Mesendoderm (in vitro differentiated cells): Measurements from ENCODE around the gene RYR2.
A peak's percentile ranks its signal among the peaks of the same experiment; 100 is the strongest.
"Not testable (repeated sequence)": the region's sequence is repeated elsewhere in the genome, so short reads cannot be mapped to it uniquely, and the experiment has no call there.

Experiments
- DNase-seq: peaks from one replicate; pipeline ENCODE4 v3.0.0; 2013
- H2AK5ac ChIP-seq: 2 replicates; pipeline ENCODE4 v1.6.1; 2013; ENCODE audit warnings: low read length, inconsistent platforms
- H2BK120ac ChIP-seq: 2 replicates; pipeline ENCODE4 v1.6.1; 2013; ENCODE audit warnings: low read depth, mild to moderate bottlenecking, low read length, moderate library complexity, mixed read lengths
- H2BK15ac ChIP-seq: replicated peaks from 2 replicates; pipeline ENCODE4 v1.6.1; 2013; ENCODE audit warnings: low read depth, mild to moderate bottlenecking, moderate library complexity
- H2BK5ac ChIP-seq: 2 replicates; pipeline ENCODE4 v1.6.1; 2013; ENCODE audit warnings: low read length, inconsistent platforms
- H3K18ac ChIP-seq: 2 replicates; pipeline ENCODE4 v1.6.1; 2013; ENCODE audit warnings: mild to moderate bottlenecking, low read length, mixed read lengths
- H3K23ac ChIP-seq: one replicate; pipeline ENCODE4 v1.6.1; 2013; ENCODE audit warnings: low read length
- H3K27ac ChIP-seq: 2 replicates; pipeline ENCODE4 v1.5.1; 2013; ENCODE audit warnings: low read depth, mild to moderate bottlenecking, inconsistent platforms, low read length, moderate library complexity
- H3K27me3 ChIP-seq: 2 replicates; pipeline ENCODE4 v1.6.1; 2013; ENCODE audit warnings: low read length, control low read depth, mild to moderate bottlenecking, inconsistent platforms; ENCODE audit not compliant: insufficient read depth, poor library complexity
- H3K36me3 ChIP-seq: 2 replicates; pipeline ENCODE4 v1.6.1; 2013; ENCODE audit warnings: low read length, inconsistent platforms; ENCODE audit not compliant: control insufficient read depth, insufficient read depth
- H3K4ac ChIP-seq: one replicate; pipeline ENCODE4 v1.6.1; 2013; ENCODE audit warnings: low read depth, mild to moderate bottlenecking, low read length, moderate library complexity
- H3K4me1 ChIP-seq: 2 replicates; pipeline ENCODE4 v1.6.1; 2013; ENCODE audit warnings: low read depth, low read length, inconsistent platforms; ENCODE audit not compliant: control insufficient read depth
- H3K4me2 ChIP-seq: 2 replicates; pipeline ENCODE4 v1.6.1; 2013; ENCODE audit warnings: low read length
- H3K4me3 ChIP-seq: 2 replicates; pipeline ENCODE4 v1.5.1; 2013; ENCODE audit warnings: mild to moderate bottlenecking, low read length
- H3K56ac ChIP-seq: one replicate; pipeline ENCODE4 v1.6.1; 2013; ENCODE audit warnings: low read length
- H3K79me1 ChIP-seq: 2 replicates; pipeline ENCODE4 v1.6.1; 2013; ENCODE audit warnings: low read length, inconsistent platforms
- H3K79me2 ChIP-seq: 2 replicates; pipeline ENCODE4 v1.6.1; 2013; ENCODE audit warnings: mild to moderate bottlenecking, low read length; ENCODE audit not compliant: control insufficient read depth, insufficient read depth
- H3K9ac ChIP-seq: 2 replicates; pipeline ENCODE4 v1.6.1; 2013; ENCODE audit warnings: low read length, inconsistent platforms
- H4K5ac ChIP-seq: one replicate; pipeline ENCODE4 v1.6.1; 2013; ENCODE audit warnings: low read length
- H4K8ac ChIP-seq: one replicate; pipeline ENCODE4 v1.6.1; 2013; ENCODE audit warnings: low read depth, mild to moderate bottlenecking, control low read depth, low read length, moderate library complexity
- WGBS: extraction: QIAGEN DNeasy Blood & Tissue Kit; methylation state at CpG from one replicate; pipeline ENCODE4 v1.1.7; 2013; ENCODE audit warnings: low lambda C conversion rate, missing lambda C conversion rate; ENCODE audit not compliant: insufficient coverage; ENCODE audit errors: extremely low coverage; 5-methylcytosine and 5-hydroxymethylcytosine counted together

The RYR2 gene

GRCh38 chr1:237820634-237821033 lies 778.6 kb downstream of the RYR2 start:
- not testable (repeated sequence) for H3K18ac ChIP-seq, H3K4me2 ChIP-seq, H3K56ac ChIP-seq, H3K4me1 ChIP-seq, H3K27ac ChIP-seq, H3K36me3 ChIP-seq, H2BK120ac ChIP-seq, H3K4ac ChIP-seq, H3K9ac ChIP-seq, H3K27me3 ChIP-seq, H2BK15ac ChIP-seq, H3K79me1 ChIP-seq, H4K8ac ChIP-seq, H3K79me2 ChIP-seq, H3K4me3 ChIP-seq, H2BK5ac ChIP-seq, H2AK5ac ChIP-seq, H4K5ac ChIP-seq, H3K23ac ChIP-seq
- no CpG with 5 or more reads among the region's 9 CpGs for WGBS
- peak; percentile 6 for DNase-seq

- Histone ChIP-seq H3K23ac (no peak overlapping the region), H3K18ac (no peak overlapping the region), H3K79me2 (no peaks in the 10 kb centered on the region), H2BK15ac (no peak overlapping the region), H2BK120ac (no peak overlapping the region), H3K4ac (no peak overlapping the region), H3K56ac (no peak overlapping the region), H3K4me1 (no peaks in the 10 kb centered on the region), H3K79me1 (no peaks in the 10 kb centered on the region), H3K27me3 (no peaks in the 10 kb centered on the region), H2AK5ac (no peak overlapping the region), H3K4me2 (no peak overlapping the region), H4K8ac (no peak overlapping the region), H2BK5ac (no peak overlapping the region), H4K5ac (no peak overlapping the region), H3K4me3 (no peak overlapping the region), H3K9ac (no peak overlapping the region), H3K27ac (no peak overlapping the region), H3K36me3 (no peaks in the 10 kb centered on the region)
- no CpG with 5 or more reads among the region's 7 CpGs for WGBS
- peak; percentile 20 for DNase-seq
Observed at GRCh38 chr1:237832858-237833257, 790.9 kb downstream of the RYR2 start.

- Histone ChIP-seq H3K79me2 (no peaks in the 10 kb centered on the region), H4K5ac (no peak overlapping the region), H3K4me1 (no peaks in the 10 kb centered on the region), H2AK5ac (no peak overlapping the region), H4K8ac (no peak overlapping the region), H3K9ac (no peak overlapping the region), H3K23ac (no peak overlapping the region), H3K36me3 (no peaks in the 10 kb centered on the region), H2BK15ac (no peak overlapping the region), H3K4me3 (no peak overlapping the region), H2BK120ac (no peak overlapping the region), H3K4me2 (no peak overlapping the region), H2BK5ac (no peak overlapping the region), H3K56ac (no peak overlapping the region), H3K18ac (no peak overlapping the region), H3K27me3 (no peaks in the 10 kb centered on the region), H3K4ac (no peak overlapping the region), H3K79me1 (no peaks in the 10 kb centered on the region), H3K27ac (no peak overlapping the region)
- WGBS = no CpG with 5 or more reads among the region's 3 CpGs
- DNase-seq = no peak
Observed at GRCh38 chr1:237834048-237834447, 792.1 kb downstream of the RYR2 start.

GRCh38 chr1:237834461-237834860 lies 792.5 kb downstream of the RYR2 start:
- no peak for DNase-seq
- no peaks in the 10 kb centered on the region for H3K79me1 ChIP-seq
- H4K8ac ChIP-seq = no peak overlapping the region
- no peak overlapping the region for H3K4ac ChIP-seq
- no peak overlapping the region for H2BK120ac ChIP-seq
- no peaks in the 10 kb centered on the region for H3K27me3 ChIP-seq
- no peak overlapping the region for H3K23ac ChIP-seq
- no peak overlapping the region for H3K18ac ChIP-seq
- H3K4me3 ChIP-seq = no peak overlapping the region
- H3K4me1 ChIP-seq = no peaks in the 10 kb centered on the region
- no peak overlapping the region for H4K5ac ChIP-seq
- H3K9ac ChIP-seq = no peak overlapping the region
- no peak overlapping the region for H2BK5ac ChIP-seq
- H3K27ac ChIP-seq = no peak overlapping the region
- no peaks in the 10 kb centered on the region for H3K79me2 ChIP-seq
- H3K56ac ChIP-seq = no peak overlapping the region
- H3K4me2 ChIP-seq = no peak overlapping the region
- H2BK15ac ChIP-seq = no peak overlapping the region
- no peaks in the 10 kb centered on the region for H3K36me3 ChIP-seq
- no peak overlapping the region for H2AK5ac ChIP-seq
- WGBS = no CpG with 5 or more reads among the region's 3 CpGs

- Histone ChIP-seq H3K4ac (no peak overlapping the region), H3K79me1 (no peaks in the 10 kb centered on the region), H2BK15ac (no peak overlapping the region), H3K23ac (no peak overlapping the region), H3K4me2 (no peak overlapping the region), H3K27me3 (no peaks in the 10 kb centered on the region), H2BK5ac (no peak overlapping the region), H3K4me1 (no peaks in the 10 kb centered on the region), H3K4me3 (no peak overlapping the region), H3K56ac (no peak overlapping the region), H3K27ac (no peak overlapping the region), H4K5ac (no peak overlapping the region), H2AK5ac (no peak overlapping the region), H4K8ac (no peak overlapping the region), H3K9ac (no peak overlapping the region), H3K79me2 (no peaks in the 10 kb centered on the region), H3K36me3 (no peaks in the 10 kb centered on the region), H3K18ac (no peak overlapping the region), H2BK120ac (no peak overlapping the region)
- no peak for DNase-seq
- no CpG with 5 or more reads among the region's 3 CpGs for WGBS
Observed at GRCh38 chr1:237838320-237838719, 796.3 kb downstream of the RYR2 start.

- no peak overlapping the region for H3K56ac ChIP-seq
- H2BK15ac ChIP-seq = no peak overlapping the region
- no peak overlapping the region for H2AK5ac ChIP-seq
- no peak overlapping the region for H3K4me3 ChIP-seq
- no peak overlapping the region for H3K4ac ChIP-seq
- no peaks in the 10 kb centered on the region for H3K4me1 ChIP-seq
- no peak overlapping the region for H3K18ac ChIP-seq
- no peaks in the 10 kb centered on the region for H3K79me2 ChIP-seq
- no peak overlapping the region for H3K23ac ChIP-seq
- H4K8ac ChIP-seq = no peak overlapping the region
- H3K9ac ChIP-seq = no peak overlapping the region
- WGBS = no CpG with 5 or more reads among the region's 6 CpGs
- H3K4me2 ChIP-seq = no peak overlapping the region
- H4K5ac ChIP-seq = no peak overlapping the region
- H3K27me3 ChIP-seq = no peaks in the 10 kb centered on the region
- no peak overlapping the region for H2BK120ac ChIP-seq
- no peak for DNase-seq
- H3K27ac ChIP-seq = no peak overlapping the region
- no peak overlapping the region for H2BK5ac ChIP-seq
- H3K79me1 ChIP-seq = no peaks in the 10 kb centered on the region
- H3K36me3 ChIP-seq = no peaks in the 10 kb centered on the region
Observed at GRCh38 chr1:237838904-237839534, 797.0 kb downstream of the RYR2 start.
